Loucy (cell line): ENCODE data around the gene PTH2.

ENCODE experiments used
- H2AFZ ChIP-seq: fragments of 200-600 bp; sonication (generic); 2 replicates; pipeline ENCODE4 v1.6.0; 2016; ENCODE audit warnings: antibody characterized with exemption, mild to moderate bottlenecking, low read length, moderate library complexity
- H3F3A ChIP-seq: fragments of 200-600 bp; 2 replicates; pipeline ENCODE4 v1.6.0; 2016; ENCODE audit warnings: antibody characterized with exemption, low read depth, mild to moderate bottlenecking
- H3K27me3 ChIP-seq: fragments of 200-600 bp; sonication (generic); 2 replicates; pipeline ENCODE4 v1.6.1; 2014; ENCODE audit warnings: low read length, mild to moderate bottlenecking; ENCODE audit not compliant: insufficient read depth, poor library complexity, severe bottlenecking
- H3K36me3 ChIP-seq: fragments of 200-600 bp; sonication (generic); 2 replicates; pipeline ENCODE4 v1.6.1; 2016; ENCODE audit warnings: low read length; ENCODE audit not compliant: insufficient read depth
- H3K4me1 ChIP-seq: fragments of 200-600 bp; sonication (generic); 2 replicates; pipeline ENCODE4 v1.5.1; 2014; ENCODE audit warnings: low read length, mild to moderate bottlenecking; ENCODE audit not compliant: insufficient read depth, poor library complexity, severe bottlenecking
- H3K4me2 ChIP-seq: fragments of 200-600 bp; sonication (generic); 2 replicates; pipeline ENCODE4 v1.6.0; 2014; ENCODE audit warnings: antibody characterized with exemption, low read length, low read depth, mild to moderate bottlenecking; ENCODE audit not compliant: poor library complexity, severe bottlenecking
- H3K4me3 ChIP-seq: fragments of 200-600 bp; sonication (generic); 2 replicates; pipeline ENCODE4 v1.5.1; 2014; ENCODE audit warnings: low read length, mild to moderate bottlenecking, mixed read lengths; ENCODE audit not compliant: poor library complexity, severe bottlenecking
- H3K79me2 ChIP-seq: fragments of 200-600 bp; sonication (generic); 2 replicates; pipeline ENCODE4 v1.6.1; 2014; ENCODE audit warnings: low read length; ENCODE audit not compliant: insufficient read depth
- H3K9ac ChIP-seq: fragments of 200-600 bp; sonication (generic); 2 replicates; pipeline ENCODE4 v1.6.0; 2014; ENCODE audit warnings: mild to moderate bottlenecking, low read depth, low read length, moderate library complexity; ENCODE audit not compliant: poor library complexity, severe bottlenecking
- H3K9me2 ChIP-seq: fragments of 200-600 bp; sonication (generic); replicated peaks from 2 replicates; pipeline ENCODE4 v1.6.1; 2016; ENCODE audit warnings: low read depth, low read length, mixed read lengths
- H3K9me3 ChIP-seq: fragments of 200-600 bp; sonication (generic); 2 replicates; pipeline ENCODE4 v1.6.1; 2014; ENCODE audit warnings: mild to moderate bottlenecking, antibody characterized with exemption, low read length, low read depth; ENCODE audit not compliant: insufficient read depth
- H4K20me1 ChIP-seq: fragments of 200-600 bp; sonication (generic); 2 replicates; pipeline ENCODE4 v1.6.0; 2014; ENCODE audit warnings: antibody characterized with exemption, low read length, mild to moderate bottlenecking; ENCODE audit not compliant: insufficient read depth, poor library complexity, severe bottlenecking
- EZH2phosphoT487 ChIP-seq: fragments of 200-600 bp; IDR thresholded peaks from 2 replicates; pipeline ENCODE4 v1.6.1; 2018; ENCODE audit warnings: antibody characterized with exemption, mild to moderate bottlenecking, moderate library complexity, borderline replicate concordance
- TF ChIP-seq, protein P1 (sequence below): fragments of 200-600 bp; sonication (generic); conservative IDR thresholded peaks from 2 replicates; pipeline ENCODE4 v1.5.1; 2014; ENCODE audit warnings: mild to moderate bottlenecking, antibody characterized with exemption, low read length

Gene PTH2

DNA sequence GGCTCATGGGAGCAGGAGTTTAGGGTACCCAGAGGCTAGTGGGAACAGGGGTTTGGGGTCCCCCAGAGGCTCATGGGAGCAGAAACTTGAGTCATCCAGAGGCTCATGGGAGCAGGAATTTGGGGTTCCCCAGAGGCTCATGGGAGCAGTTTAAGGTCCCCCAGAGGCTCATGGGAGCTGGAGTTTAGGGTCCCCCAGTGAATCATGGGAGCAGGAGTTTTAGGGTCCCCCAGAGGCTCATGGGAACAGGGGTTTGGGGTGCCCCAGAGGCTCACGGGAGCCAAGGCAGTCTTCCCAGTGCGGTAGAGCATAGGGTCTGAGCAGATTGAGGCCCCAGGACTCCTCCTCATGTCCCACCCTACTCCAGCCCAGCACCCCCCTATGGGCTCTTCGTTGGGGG is 42.1 kb upstream of the PTH2 start:
- Histone ChIP-seq H3K4me3 (no peak overlapping the region), H3K9me3 (no peaks in the 10 kb centered on the region), H3K9ac (no peak overlapping the region), H4K20me1 (no peaks in the 10 kb centered on the region), H3K79me2 (no peaks in the 10 kb centered on the region), H3K4me1 (peaks cover 17% of the 10 kb centered on the region), H3K9me2 (no peaks in the 10 kb centered on the region), H3K36me3 (no peaks in the 10 kb centered on the region; the same call in 1 of the 2 replicates), H3F3A (peaks cover 11% of the 10 kb centered on the region), H3K27me3 (no peaks in the 10 kb centered on the region), H3K4me2 (no peak overlapping the region), H2AFZ (no peak overlapping the region)
- no peak for TF ChIP-seq EZH2phosphoT487
- TF ChIP-seq, protein P1, sequence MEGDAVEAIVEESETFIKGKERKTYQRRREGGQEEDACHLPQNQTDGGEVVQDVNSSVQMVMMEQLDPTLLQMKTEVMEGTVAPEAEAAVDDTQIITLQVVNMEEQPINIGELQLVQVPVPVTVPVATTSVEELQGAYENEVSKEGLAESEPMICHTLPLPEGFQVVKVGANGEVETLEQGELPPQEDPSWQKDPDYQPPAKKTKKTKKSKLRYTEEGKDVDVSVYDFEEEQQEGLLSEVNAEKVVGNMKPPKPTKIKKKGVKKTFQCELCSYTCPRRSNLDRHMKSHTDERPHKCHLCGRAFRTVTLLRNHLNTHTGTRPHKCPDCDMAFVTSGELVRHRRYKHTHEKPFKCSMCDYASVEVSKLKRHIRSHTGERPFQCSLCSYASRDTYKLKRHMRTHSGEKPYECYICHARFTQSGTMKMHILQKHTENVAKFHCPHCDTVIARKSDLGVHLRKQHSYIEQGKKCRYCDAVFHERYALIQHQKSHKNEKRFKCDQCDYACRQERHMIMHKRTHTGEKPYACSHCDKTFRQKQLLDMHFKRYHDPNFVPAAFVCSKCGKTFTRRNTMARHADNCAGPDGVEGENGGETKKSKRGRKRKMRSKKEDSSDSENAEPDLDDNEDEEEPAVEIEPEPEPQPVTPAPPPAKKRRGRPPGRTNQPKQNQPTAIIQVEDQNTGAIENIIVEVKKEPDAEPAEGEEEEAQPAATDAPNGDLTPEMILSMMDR, result no peak

DNA sequence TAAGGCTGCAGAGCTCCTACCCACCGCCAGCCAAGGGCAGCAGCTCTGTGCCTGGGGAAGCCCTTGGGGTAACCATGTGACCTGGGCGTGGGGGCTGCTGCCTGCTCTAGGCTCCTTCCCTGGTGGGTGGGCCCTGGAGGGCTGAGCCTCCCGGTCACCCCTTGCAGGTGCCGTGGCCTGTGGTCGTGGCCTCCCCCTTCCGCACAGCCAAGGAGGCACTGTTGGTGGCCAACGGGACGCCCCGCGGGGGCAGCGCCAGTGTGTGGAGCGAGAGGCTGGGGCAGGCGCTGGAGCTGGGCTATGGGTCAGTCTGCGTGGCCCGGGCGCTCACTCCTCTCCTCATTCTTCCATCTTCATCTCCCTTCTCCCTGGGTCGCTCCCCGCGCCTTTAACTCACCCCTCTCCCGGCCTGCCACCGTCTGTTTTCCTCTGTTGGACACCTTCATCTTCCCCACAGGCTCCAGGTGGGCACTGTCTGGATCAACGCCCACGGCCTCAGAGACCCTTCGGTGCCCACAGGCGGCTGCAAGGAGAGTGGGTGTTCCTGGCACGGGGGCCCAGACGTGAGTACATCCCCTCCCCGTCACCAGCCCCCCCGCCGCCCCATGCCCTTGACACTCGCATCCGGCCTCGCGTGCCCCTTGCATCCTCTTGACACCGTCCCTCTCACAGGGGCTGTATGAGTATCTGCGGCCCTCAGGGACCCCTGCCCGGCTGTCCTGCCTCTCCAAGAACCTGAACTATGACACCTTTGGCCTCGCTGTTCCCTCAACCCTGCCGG is 40.9 kb upstream of the PTH2 start:
- Histone ChIP-seq H3K79me2 (0 out of 2 replicates have a peak, but pooled peaks cover 2% of the 10 kb centered on the region), H3K9ac (no peak overlapping the region), H3F3A (peaks cover 6% of the 10 kb centered on the region), H2AFZ (no peak overlapping the region), H3K4me3 (no peak overlapping the region), H3K9me2 (no peaks in the 10 kb centered on the region), H3K9me3 (no peaks in the 10 kb centered on the region), H3K4me2 (no peak overlapping the region), H3K4me1 (peaks cover 12% of the 10 kb centered on the region), H3K27me3 (no peaks in the 10 kb centered on the region), H4K20me1 (no peaks in the 10 kb centered on the region), H3K36me3 (no peaks in the 10 kb centered on the region; the same call in 1 of the 2 replicates)
- TF ChIP-seq EZH2phosphoT487, result no peak
- TF ChIP-seq, protein P1, result no peak

DNA sequence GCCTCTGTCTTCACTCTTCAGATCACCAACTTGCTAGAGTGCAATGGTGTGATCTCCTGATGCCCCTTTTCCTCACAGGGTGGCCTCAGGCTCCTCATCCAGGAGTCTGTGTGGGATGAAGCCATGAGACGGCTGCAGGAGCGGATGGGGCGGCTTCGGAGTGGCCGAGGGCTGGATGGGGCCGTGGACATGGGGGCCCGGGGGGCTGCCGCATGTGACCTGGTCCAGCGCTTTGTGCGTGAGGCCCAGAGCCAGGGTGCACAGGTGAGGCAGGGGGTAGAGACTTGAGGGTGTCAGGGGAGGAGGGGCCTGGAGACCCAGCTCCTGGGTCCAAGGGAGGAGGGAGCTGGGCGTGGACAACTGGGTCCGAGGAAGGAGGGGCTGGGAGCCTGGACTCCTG is 39.3 kb upstream of the PTH2 start:
- no peaks in the 10 kb centered on the region; the same call in 1 of the 2 replicates for H3K36me3 ChIP-seq
- no peak overlapping the region for H3K4me3 ChIP-seq
- no peaks in the 10 kb centered on the region for H3K27me3 ChIP-seq

More for the DNA sequence above, 39.3 kb upstream of the PTH2 start:
- Histone ChIP-seq H3K9ac (no peak overlapping the region), H3K9me3 (no peaks in the 10 kb centered on the region), H3K79me2 (peaks cover 11% of the 10 kb centered on the region; the same call in 1 of the 2 replicates), H4K20me1 (no peaks in the 10 kb centered on the region), H3K9me2 (no peaks in the 10 kb centered on the region), H3F3A (no peaks in the 10 kb centered on the region), H2AFZ (no peak overlapping the region), H3K4me2 (no peak overlapping the region), H3K4me1 (peaks cover 10% of the 10 kb centered on the region)
- TF ChIP-seq EZH2phosphoT487, result no peak
- TF ChIP-seq, protein P1, result no peak
